ENCODE results near the gene GSTM4.

GSTM4 gene

GRCh38 chr1:109634771-109635750 lies 20.8 kb upstream of the GSTM4 start:
- DNase-seq = no peak
- in situ Hi-C loops (cut with HindIII; ENCODE audit: low pct_ligation_motif_present, low pct_unique_long_range_greater_than_20kb, low sequenced_read_pairs) = no loop called here

GRCh38 chr1:109635862-109636200 lies 20.1 kb upstream of the GSTM4 start:
- in situ Hi-C loops (cut with HindIII; ENCODE audit: low pct_ligation_motif_present, low pct_unique_long_range_greater_than_20kb, low sequenced_read_pairs) = no loop called here
- DNase-seq = no peak

- in situ Hi-C loops (cut with HindIII; ENCODE audit: low pct_ligation_motif_present, low pct_unique_long_range_greater_than_20kb, low sequenced_read_pairs) = no loop called here
Observed at GRCh38 chr1:109636201-109636952, 19.5 kb upstream of the GSTM4 start.

GRCh38 chr1:109637446-109637845 lies 18.5 kb upstream of the GSTM4 start:
- in situ Hi-C loops (cut with HindIII; ENCODE audit: low pct_ligation_motif_present, low pct_unique_long_range_greater_than_20kb, low sequenced_read_pairs) = no loop called here

More at GRCh38 chr1:109636201-109636952, 19.5 kb upstream of the GSTM4 start:
- no peak for DNase-seq

GRCh38 chr1:109639063-109639840 lies 16.6 kb upstream of the GSTM4 start:
- in situ Hi-C loops (cut with HindIII; ENCODE audit: low pct_ligation_motif_present, low pct_unique_long_range_greater_than_20kb, low sequenced_read_pairs) = no loop called here

More at GRCh38 chr1:109637446-109637845, 18.5 kb upstream of the GSTM4 start:
- DNase-seq = no peak

GRCh38 chr1:109639841-109640184 lies 16.1 kb upstream of the GSTM4 start:
- DNase-seq = no peak
- in situ Hi-C loops (cut with HindIII; ENCODE audit: low pct_ligation_motif_present, low pct_unique_long_range_greater_than_20kb, low sequenced_read_pairs) = no loop called here

More at GRCh38 chr1:109639063-109639840, 16.6 kb upstream of the GSTM4 start:
- DNase-seq = no peak

- in situ Hi-C loops (cut with HindIII; ENCODE audit: low pct_ligation_motif_present, low pct_unique_long_range_greater_than_20kb, low sequenced_read_pairs) = no loop called here
- DNase-seq = peak; percentile 65
Observed at GRCh38 chr1:109640285-109640865, 15.5 kb upstream of the GSTM4 start.

- DNase-seq = no peak
- in situ Hi-C loops (cut with HindIII; ENCODE audit: low pct_ligation_motif_present, low pct_unique_long_range_greater_than_20kb, low sequenced_read_pairs) = no loop called here
Observed at GRCh38 chr1:109641078-109641740, 14.7 kb upstream of the GSTM4 start.

- no peak for DNase-seq
- in situ Hi-C loops (cut with HindIII; ENCODE audit: low pct_ligation_motif_present, low pct_unique_long_range_greater_than_20kb, low sequenced_read_pairs) = no loop called here
Observed at GRCh38 chr1:109641861-109642260, 14.0 kb upstream of the GSTM4 start.

- no peak for DNase-seq
- in situ Hi-C loops (cut with HindIII; ENCODE audit: low pct_ligation_motif_present, low pct_unique_long_range_greater_than_20kb, low sequenced_read_pairs) = no loop called here
Observed at GRCh38 chr1:109642626-109643025, 13.3 kb upstream of the GSTM4 start.

GRCh38 chr1:109643385-109644230 lies 12.3 kb upstream of the GSTM4 start:
- peak; percentile 75 for DNase-seq
- in situ Hi-C loops (cut with HindIII; ENCODE audit: low pct_ligation_motif_present, low pct_unique_long_range_greater_than_20kb, low sequenced_read_pairs) = no loop called here

- in situ Hi-C loops (cut with HindIII; ENCODE audit: low pct_ligation_motif_present, low pct_unique_long_range_greater_than_20kb, low sequenced_read_pairs) = no loop called here
- no peak for DNase-seq
Observed at GRCh38 chr1:109644670-109645069, 11.2 kb upstream of the GSTM4 start.

GRCh38 chr1:109649491-109649914 lies 6.4 kb upstream of the GSTM4 start:
- peak; percentile 18 for DNase-seq
- in situ Hi-C loops (cut with HindIII; ENCODE audit: low pct_ligation_motif_present, low pct_unique_long_range_greater_than_20kb, low sequenced_read_pairs) = no loop called here

GRCh38 chr1:109650609-109651008 lies 5.3 kb upstream of the GSTM4 start:
- DNase-seq = no peak
- in situ Hi-C loops (cut with HindIII; ENCODE audit: low pct_ligation_motif_present, low pct_unique_long_range_greater_than_20kb, low sequenced_read_pairs) = no loop called here

GRCh38 chr1:109652402-109652801 lies 3.5 kb upstream of the GSTM4 start:
- in situ Hi-C loops (cut with HindIII; ENCODE audit: low pct_ligation_motif_present, low pct_unique_long_range_greater_than_20kb, low sequenced_read_pairs) = no loop called here

GRCh38 chr1:109653306-109653705 lies 2.6 kb upstream of the GSTM4 start:
- in situ Hi-C loops (cut with HindIII; ENCODE audit: low pct_ligation_motif_present, low pct_unique_long_range_greater_than_20kb, low sequenced_read_pairs) = no loop called here

More at GRCh38 chr1:109652402-109652801, 3.5 kb upstream of the GSTM4 start:
- DNase-seq = no peak

GRCh38 chr1:109654519-109654918 lies 1.4 kb upstream of the GSTM4 start:
- in situ Hi-C loops (cut with HindIII; ENCODE audit: low pct_ligation_motif_present, low pct_unique_long_range_greater_than_20kb, low sequenced_read_pairs) = no loop called here
- DNase-seq = no peak

More at GRCh38 chr1:109653306-109653705, 2.6 kb upstream of the GSTM4 start:
- no peak for DNase-seq

Data from ACHN (cell line).